Esophagus muscularis mucosa (tissue), 3 donors: Measurements from ENCODE around the gene DCTD.

ENCODE experiments used
- CTCF ChIP-seq, 3 experiments: fragments of 200-600 bp in 2 of 3; fragments of 450-650 bp in 1 of 3; sonication (generic) in 2 of 3; IDR thresholded peaks; one replicate each; pipeline ENCODE4 v1.5.1; 2017 to 2019; ENCODE audit warnings: antibody characterized with exemption in 3 of 3, mild to moderate bottlenecking in 2 of 3, moderate library complexity in 1 of 3
- EP300 ChIP-seq: sonication (generic); formaldehyde crosslinking; IDR thresholded peaks from one replicate; pipeline ENCODE4 v1.6.1; 2017; ENCODE audit warnings: antibody characterized with exemption

- TF ChIP-seq CTCF (IDR thresholded peaks at IDR 0.05) (no peak), EP300 (no peak)
These were observed 77.1 kb downstream of the DCTD start for GRCh38 chr4:182840108-182840507.
